Measurements from ENCODE around the gene DYNC2I2. TPM values are rescaled to one million over a fixed set of nuclear protein-coding genes. Genes with fewer than 3 reads are reported as not detected.

DYNC2I2 gene
- total and polyA plus RNA-seq, 10 of the 15 experiments (the other 5 are each of a cell fraction or from before 2014, with no cell fraction given), result 0.89 to 118 (median 47.9) TPM

DNA sequence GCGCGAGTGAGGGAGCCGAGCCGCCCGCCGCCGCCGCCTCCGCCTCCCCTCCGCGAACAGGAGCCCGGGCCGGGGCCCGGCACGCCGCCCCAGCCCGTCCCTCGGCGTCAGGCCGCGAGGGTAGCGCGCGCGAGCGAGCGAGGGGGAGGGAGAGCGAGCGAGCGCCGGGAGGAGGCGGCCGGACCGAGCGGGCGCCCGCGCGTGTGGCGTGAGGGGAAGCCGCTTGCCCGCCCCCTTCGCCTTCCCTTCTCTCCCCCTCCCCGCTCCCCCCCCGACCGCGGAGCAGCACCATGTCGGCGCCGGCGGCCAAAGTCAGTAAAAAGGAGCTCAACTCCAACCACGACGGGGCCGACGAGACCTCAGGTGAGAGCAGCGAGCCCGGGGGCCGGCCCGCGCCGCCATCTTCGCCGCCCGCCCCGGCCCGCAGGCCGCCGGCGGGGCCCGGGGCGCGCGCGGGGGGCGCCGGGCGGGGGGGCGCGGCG, 32.7 kb upstream of the DYNC2I2 start (continued):
- TF ChIP-seq JUND (IDR thresholded peaks at IDR 0.05; ENCODE audit: low read depth, low read length) (no peak), NR2F1 (conservative IDR thresholded peaks at IDR 0.05) (0 out of 2 replicates have a peak, but pooled peaks have one; percentile 16), STAT3 (IDR thresholded peaks at IDR 0.05; ENCODE audit: low read depth, low read length) (no peak), E4F1 (IDR thresholded peaks at IDR 0.05; ENCODE audit: borderline replicate concordance, partially characterized antibody) (no peak), MXI1 (IDR thresholded peaks at IDR 0.05; ENCODE audit: low read depth, low read length) (0 out of 2 replicates have a peak, but pooled peaks have one; percentile 4), RBBP5 (conservative IDR thresholded peaks at IDR 0.05) (no peak), BRCA1 (IDR thresholded peaks at IDR 0.05; ENCODE audit: low read depth, low read length) (no peak), POLR2AphosphoS5 (IDR thresholded peaks at IDR 0.05; ENCODE audit: low read length) (0 out of 2 replicates have a peak, but pooled peaks have one; percentile 17), TARDBP (IDR thresholded peaks at IDR 0.05; ENCODE audit: borderline replicate concordance) (no peak), IRF4 (IDR thresholded peaks at IDR 0.05; ENCODE audit: low read depth, low read length) (no peak), JUNB (IDR thresholded peaks at IDR 0.05) (no peak), ZSCAN29 (IDR thresholded peaks at IDR 0.05) (peak; percentile 59; the same call in 1 of the 2 replicates), HDAC2 (IDR thresholded peaks at IDR 0.05) (no peak), KDM1A (IDR thresholded peaks at IDR 0.05; ENCODE audit: borderline replicate concordance) (no peak), FOXM1 (IDR thresholded peaks at IDR 0.05; ENCODE audit: low read depth, low read length) (no peak), HSF1 (IDR thresholded peaks at IDR 0.05; ENCODE audit: low read depth, low read length) (no peak), ATF7 (IDR thresholded peaks at IDR 0.05; ENCODE audit: low read depth) (no peak), NFXL1 (IDR thresholded peaks at IDR 0.05; ENCODE audit: borderline replicate concordance) (0 out of 2 replicates have a peak, but pooled peaks have one; percentile 77), NFIC (IDR thresholded peaks at IDR 0.05; ENCODE audit: low read depth, low read length) (no peak), SPI1 (IDR thresholded peaks at IDR 0.05; ENCODE audit: borderline replicate concordance, insufficient read depth, low read depth, low read length) (no peak), ZNF622 (IDR thresholded peaks at IDR 0.05) (no peak), ASH2L (IDR thresholded peaks at IDR 0.05; ENCODE audit: borderline replicate concordance, low read depth) (no peak), POLR2AphosphoS2 (IDR thresholded peaks at IDR 0.05; ENCODE audit: low read depth, low read length) (no peak), YY1 (IDR thresholded peaks at IDR 0.05; ENCODE audit: low read depth, low read length) (peak; percentile 61), SREBF1 (IDR thresholded peaks at IDR 0.05; ENCODE audit: low read length) (no peak), PAX5 (IDR thresholded peaks at IDR 0.05; ENCODE audit: borderline replicate concordance, low read depth, low read length) (no peak)
- TF ChIP-seq, protein P1, sequence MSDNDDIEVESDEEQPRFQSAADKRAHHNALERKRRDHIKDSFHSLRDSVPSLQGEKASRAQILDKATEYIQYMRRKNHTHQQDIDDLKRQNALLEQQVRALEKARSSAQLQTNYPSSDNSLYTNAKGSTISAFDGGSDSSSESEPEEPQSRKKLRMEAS (IDR thresholded peaks at IDR 0.05; ENCODE audit: low read depth, low read length), result no peak
- TF ChIP-seq, protein P2, sequence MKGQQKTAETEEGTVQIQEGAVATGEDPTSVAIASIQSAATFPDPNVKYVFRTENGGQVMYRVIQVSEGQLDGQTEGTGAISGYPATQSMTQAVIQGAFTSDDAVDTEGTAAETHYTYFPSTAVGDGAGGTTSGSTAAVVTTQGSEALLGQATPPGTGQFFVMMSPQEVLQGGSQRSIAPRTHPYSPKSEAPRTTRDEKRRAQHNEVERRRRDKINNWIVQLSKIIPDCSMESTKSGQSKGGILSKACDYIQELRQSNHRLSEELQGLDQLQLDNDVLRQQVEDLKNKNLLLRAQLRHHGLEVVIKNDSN (IDR thresholded peaks at IDR 0.05; ENCODE audit: borderline replicate concordance, extremely low read length, insufficient read depth, low read depth, low read length), result no peak

Data from GM12878 (cell line).